Coronary artery (tissue), 2 donors: ENCODE measurements around the gene DYRK2.

Experiments used
- DNase-seq: peaks from one replicate; pipeline ENCODE4 v3.0.0-alpha.2; 2017; ENCODE audit warnings: low spot score
- H3K27ac ChIP-seq, 2 donors: fragments of 200-600 bp; sonication (generic); one replicate each; pipeline ENCODE4 v1.5.1; 2016 to 2019
- H3K4me3 ChIP-seq: fragments of 200-600 bp; sonication (generic); 2 replicates; pipeline ENCODE4 v1.5.1; 2016; ENCODE audit warnings: mild to moderate bottlenecking, moderate library complexity
- CTCF ChIP-seq: fragments of 200-600 bp; sonication (generic); IDR thresholded peaks from one replicate; pipeline ENCODE4 v1.5.1; 2019; ENCODE audit warnings: antibody characterized with exemption

Gene DYRK2

GRCh38 chr12:67648521-67649260, at the start of gene DYRK2:
DYRK2 (plus strand) TSS chr12:67648745; CDS start chr12:67649134, 389 bp downstream.
- H3K27ac ChIP-seq, result peak within 1 kb of the TSS; percentile 82 to 99
- peak; percentile 83 for DNase-seq
- no peak for TF ChIP-seq CTCF
- peak within 1 kb of the TSS; percentile 100 for H3K4me3 ChIP-seq

GRCh38 chr12:67599691-67600090, 48.9 kb upstream of the DYRK2 start:
- Histone ChIP-seq H3K27ac (no peak overlapping the region), H3K4me3 (no peak overlapping the region)
- no peak for TF ChIP-seq CTCF
- DNase-seq, result no peak

- no peak overlapping the region for H3K4me3 ChIP-seq
- H3K27ac ChIP-seq, result no peak overlapping the region
- DNase-seq, result no peak
- TF ChIP-seq CTCF, result no peak
These were observed 47.4 kb upstream of the DYRK2 start for GRCh38 chr12:67601126-67601525.

- no peak for DNase-seq
- H3K4me3 ChIP-seq, result no peak overlapping the region
- no peak overlapping the region for H3K27ac ChIP-seq
- no peak for TF ChIP-seq CTCF
These were observed 39.2 kb upstream of the DYRK2 start for GRCh38 chr12:67609226-67609870.

GRCh38 chr12:67613040-67613439, 35.5 kb upstream of the DYRK2 start:
- no peak for TF ChIP-seq CTCF
- Histone ChIP-seq H3K27ac (no peak overlapping the region), H3K4me3 (no peak overlapping the region)
- no peak for DNase-seq

GRCh38 chr12:67617629-67618028, 30.9 kb upstream of the DYRK2 start:
- Histone ChIP-seq H3K27ac (no peak overlapping the region), H3K4me3 (no peak overlapping the region)
- no peak for TF ChIP-seq CTCF
- no peak for DNase-seq

- no peak for DNase-seq
- TF ChIP-seq CTCF, result no peak
- H3K27ac ChIP-seq, result no peak overlapping the region
- H3K4me3 ChIP-seq, result no peak overlapping the region
These were observed 30.2 kb upstream of the DYRK2 start for GRCh38 chr12:67618303-67618702.
